HCT116 (cell line): ENCODE data around the gene ADARB2. TPM values are rescaled to one million over a fixed set of nuclear protein-coding genes. Genes with fewer than 3 reads are reported as not detected.

ENCODE experiments used
- ATAC-seq: fragments of 200-7000 bp; cut with Tn5 transposase; 2 replicates; pipeline ENCODE4 v1.9.1; 2020; ENCODE audit warnings: mild to moderate bottlenecking, moderate library complexity
- BruUV-seq: library from RNA; stranded (reverse); fragments of 400-500 nt; replicated peaks from 2 replicates; lab custom pipeline; 2021; lab: Mats Ljungman, UMichigan
- CTCF ChIA-PET: fragments of 300-600 bp; sonication (Branson Sonifier 250); formaldehyde crosslinking; loops from one replicate; lab custom pipeline; 2021; ENCODE audit warnings: antibody characterized with exemption; lab: Charles Lee
- POLR2A ChIA-PET: fragments of 300-600, 350-600 bp; sonication (Branson Sonifier 250); formaldehyde crosslinking; loops from one replicate; lab custom pipeline; 2021; ENCODE audit warnings: antibody characterized with exemption; lab: Charles Lee
- RAD21 ChIA-PET, 2 experiments: fragments of 300-600 bp; sonication (Branson Sonifier 250); formaldehyde crosslinking; loops; one replicate each; lab custom pipeline; 2023; ENCODE audit warnings: low total read pairs in 2 of 2; ENCODE audit not compliant: uncharacterized antibody in 2 of 2, unreplicated experiment in 2 of 2, low non-redundant PET in 1 of 2; lab: Charles Lee
- DNase-seq: peaks from one replicate; pipeline ENCODE4 v3.0.0-alpha.2; 2010; ENCODE audit warnings: low read depth, low spot score
- H2AFZ ChIP-seq: fragments of 200-600 bp; shearing (Covaris generic), sonication (generic); 2 replicates; pipeline ENCODE4 v1.6.1; 2017; ENCODE audit warnings: low read depth, mixed run types, mixed read lengths, antibody characterized with exemption, low read length; ENCODE audit not compliant: poor library complexity, severe bottlenecking
- H3K27ac ChIP-seq: 2 replicates; pipeline ENCODE4 v1.5.1; 2012; ENCODE audit warnings: low read depth, low read length
- H3K27me3 ChIP-seq: fragments of 200-600 bp; sonication (generic); 2 replicates; pipeline ENCODE4 v1.6.1; 2016; ENCODE audit warnings: mixed run types, low read length, mixed read lengths; ENCODE audit not compliant: insufficient read depth
- H3K36me3 ChIP-seq, 2 experiments: fragments of 200-500 bp in 1 of 2; fragments of 200-600 bp in 1 of 2; sonication (Bioruptor generic) in 1 of 2; sonication (generic) in 1 of 2; 2 replicates each; pipeline versions ENCODE4 v1.5.1 to v1.6.1; 2014 to 2016; ENCODE audit warnings: low read length in 2 of 2, inconsistent platforms in 1 of 2, mixed read lengths in 1 of 2, mixed run types in 1 of 2; ENCODE audit not compliant: insufficient read depth in 2 of 2, control insufficient read depth in 1 of 2
- H3K4me1 ChIP-seq, 2 experiments: fragments of 200-600 bp in 1 of 2; sonication (generic) in 1 of 2; 2 replicates each; pipeline versions ENCODE4 v1.5.1 to v1.6.1; 2012 to 2017; ENCODE audit warnings: low read length in 2 of 2, inconsistent platforms in 1 of 2, mild to moderate bottlenecking in 1 of 2, mixed read lengths in 1 of 2, mixed run types in 1 of 2, moderate library complexity in 1 of 2; ENCODE audit not compliant: insufficient read depth in 2 of 2, control insufficient read depth in 1 of 2
- H3K4me2 ChIP-seq: fragments of 200-600 bp; sonication (generic); 2 replicates; pipeline ENCODE4 v1.6.1; 2017; ENCODE audit warnings: mixed run types, low read length, mixed read lengths
- H3K4me3 ChIP-seq, 2 experiments: fragments of 200-600 bp in 1 of 2; sonication (generic) in 1 of 2; replicated peaks in 1 of 2; 2 replicates each; pipeline ENCODE4 v1.5.1; 2011 to 2016; ENCODE audit warnings: low read length in 2 of 2, control low read depth in 1 of 2, low read depth in 1 of 2, mild to moderate bottlenecking in 1 of 2, mixed read lengths in 1 of 2, mixed run types in 1 of 2
- H3K79me2 ChIP-seq: fragments of 200-600 bp; sonication (generic); 2 replicates; pipeline ENCODE4 v1.6.1; 2017; ENCODE audit warnings: mild to moderate bottlenecking, mixed run types, low read length, moderate library complexity, mixed read lengths; ENCODE audit not compliant: insufficient read depth
- H3K9ac ChIP-seq: fragments of 200-600 bp; sonication (generic); 2 replicates; pipeline ENCODE4 v1.6.1; 2016; ENCODE audit warnings: low read length, mixed read lengths
- H3K9me2 ChIP-seq: fragments of 200-600 bp; sonication (generic), shearing (Covaris generic); 2 replicates; pipeline ENCODE4 v1.6.1; 2017; ENCODE audit warnings: mixed run types, mild to moderate bottlenecking, moderate library complexity; ENCODE audit not compliant: insufficient read depth
- H3K9me3 ChIP-seq, 2 experiments: fragments of 200-500 bp in 1 of 2; fragments of 200-600 bp in 1 of 2; sonication (Bioruptor generic) in 1 of 2; sonication (generic) in 1 of 2; 2 replicates each; pipeline ENCODE4 v1.6.1; 2014 to 2017; ENCODE audit warnings: low read length in 2 of 2, mixed read lengths in 2 of 2, inconsistent platforms in 1 of 2, low read depth in 1 of 2, mild to moderate bottlenecking in 1 of 2, mixed run types in 1 of 2, moderate library complexity in 1 of 2; ENCODE audit not compliant: control insufficient read depth in 1 of 2, insufficient read depth in 1 of 2
- H4K20me1 ChIP-seq: fragments of 200-600 bp; sonication (generic), shearing (Covaris generic); 2 replicates; pipeline ENCODE4 v1.6.1; 2017; ENCODE audit warnings: mixed run types, mild to moderate bottlenecking, moderate library complexity; ENCODE audit not compliant: insufficient read depth
- ATF3 ChIP-seq: IDR thresholded peaks from 2 replicates; pipeline ENCODE4 v1.6.1; 2012
- CBX3 ChIP-seq: IDR thresholded peaks from 2 replicates; pipeline ENCODE4 v1.6.1; 2012; ENCODE audit warnings: low read depth
- CEBPB ChIP-seq: IDR thresholded peaks from 2 replicates; pipeline ENCODE4 v1.6.1; 2012; ENCODE audit warnings: low read depth
- CTCF ChIP-seq, 3 experiments: fragments of 200-600 bp in 1 of 3; sonication (generic) in 1 of 3; IDR thresholded peaks in 2 of 3; conservative IDR thresholded peaks in 1 of 3; 2 replicates each; pipeline ENCODE4 v1.5.1; 2012 to 2017; ENCODE audit warnings: low read depth in 2 of 3, low read length in 2 of 3, antibody characterized with exemption in 1 of 3, borderline replicate concordance in 1 of 3, control low read depth in 1 of 3, mild to moderate bottlenecking in 1 of 3, mixed read lengths in 1 of 3, mixed run types in 1 of 3, moderate library complexity in 1 of 3; ENCODE audit not compliant: insufficient read depth in 1 of 3
- EGR1 ChIP-seq: IDR thresholded peaks from 2 replicates; pipeline ENCODE4 v1.6.1; 2012; ENCODE audit warnings: low read depth
- EZH2 ChIP-seq: fragments of 200-600 bp; sonication (generic); IDR thresholded peaks from 2 replicates; pipeline ENCODE4 v1.6.1; 2017; ENCODE audit warnings: antibody characterized with exemption, mixed run types
- JUND ChIP-seq: IDR thresholded peaks from 2 replicates; pipeline ENCODE4 v1.6.1; 2012
- MAX ChIP-seq: IDR thresholded peaks from 2 replicates; pipeline ENCODE4 v1.6.1; 2012
- POLR2AphosphoS5 ChIP-seq: IDR thresholded peaks from 2 replicates; pipeline ENCODE4 v1.6.1; 2011; ENCODE audit warnings: mild to moderate bottlenecking, low read depth, low read length, moderate library complexity
- RAD21 ChIP-seq: IDR thresholded peaks from 2 replicates; pipeline ENCODE4 v1.6.1; 2012; ENCODE audit warnings: low read depth, mild to moderate bottlenecking
- REST ChIP-seq: IDR thresholded peaks from 2 replicates; pipeline ENCODE4 v1.6.1; 2012; ENCODE audit warnings: low read depth
- SIN3A ChIP-seq: IDR thresholded peaks from 2 replicates; pipeline ENCODE4 v1.6.1; 2012; ENCODE audit warnings: low read depth
- SP1 ChIP-seq: IDR thresholded peaks from 2 replicates; pipeline ENCODE4 v1.6.1; 2012; ENCODE audit warnings: low read depth
- SRF ChIP-seq: IDR thresholded peaks from 2 replicates; pipeline ENCODE4 v1.6.1; 2012; ENCODE audit warnings: low read depth
- YY1 ChIP-seq: IDR thresholded peaks from 2 replicates; pipeline ENCODE4 v1.6.1; 2011; ENCODE audit warnings: low read length, low read depth, moderate library complexity, mild to moderate bottlenecking; ENCODE audit not compliant: insufficient replicate concordance; ENCODE audit errors: extremely low read depth
- ZBTB33 ChIP-seq: IDR thresholded peaks from 2 replicates; pipeline ENCODE4 v1.6.1; 2011; ENCODE audit warnings: mild to moderate bottlenecking, low read length, moderate library complexity; ENCODE audit not compliant: insufficient replicate concordance; ENCODE audit errors: extremely low read depth
- ZFX ChIP-seq: fragments of 450-650 bp; IDR thresholded peaks from 2 replicates; pipeline ENCODE4 v1.6.1; 2017
- ZNF274 ChIP-seq: fragments of 200-500 bp; sonication (Bioruptor generic); IDR thresholded peaks from 2 replicates; pipeline ENCODE4 v1.6.1; 2014; ENCODE audit warnings: mild to moderate bottlenecking, low read depth, low read length, inconsistent platforms
- intact Hi-C: fragments of 100-400 bp; cut with micrococcal nuclease; formaldehyde crosslinking; loops from 2 replicates; pipeline ENCODE4 v1.10.0; 2022
- total RNA-seq: library from RNA; stranded (reverse); gene quantifications from one replicate; pipeline ENCODE4 v1.2.1, GENCODE V29; 2021; ENCODE audit not compliant: unreplicated experiment

The ADARB2 gene
- total RNA-seq, 1 experiment from 2014 or later: not detected

GRCh38 chr10:1744524-1744923 is 7.2 kb upstream of the ADARB2 start (continued):
- TF ChIP-seq MAX (no peak), ZBTB33 (no peak), YY1 (no peak), SRF (no peak), CEBPB (no peak), ATF3 (no peak), SP1 (no peak), ZFX (no peak), JUND (no peak)

- H3K9me2 ChIP-seq: no peaks in the 10 kb centered on the region
- BruUV-seq: no TSS peak
- H3K4me1 ChIP-seq: no peaks in the 10 kb centered on the region
- H4K20me1 ChIP-seq: no peaks in the 10 kb centered on the region
- no peak overlapping the region for H3K4me2 ChIP-seq
- no peaks in the 10 kb centered on the region for H3K79me2 ChIP-seq
- POLR2A ChIA-PET: no interaction called here
- no peak overlapping the region for H3K9ac ChIP-seq
- H3K27ac ChIP-seq: no peak overlapping the region
- RAD21 ChIA-PET: no interaction called here
- H2AFZ ChIP-seq: no peak overlapping the region
- no peaks in the 10 kb centered on the region for H3K36me3 ChIP-seq
- H3K9me3 ChIP-seq: peaks cover 0 to 21% of the 10 kb centered on the region in 2 experiments; a peak in 1 of 4 replicates
- DNase-seq (no peak), ATAC-seq (no peak)
- H3K4me3 ChIP-seq: no peak overlapping the region
- intact Hi-C loops: no loop called here
- no peaks in the 10 kb centered on the region for H3K27me3 ChIP-seq
- CTCF ChIA-PET: no interaction called here
- no peak for TF ChIP-seq POLR2AphosphoS5
- TF ChIP-seq CBX3: no peak
- no peak for TF ChIP-seq REST
- TF ChIP-seq EGR1: no peak
- TF ChIP-seq EZH2: no peak
- TF ChIP-seq RAD21: no peak
- no peak for TF ChIP-seq JUND
- no peak for TF ChIP-seq YY1
- TF ChIP-seq SIN3A: no peak
- no peak for TF ChIP-seq ATF3
- TF ChIP-seq SP1: no peak
- TF ChIP-seq CTCF (IDR thresholded peaks at IDR 0.05 in 2 of 3, conservative IDR thresholded peaks at IDR 0.05 in 1 of 3; ENCODE audit: borderline replicate concordance in 1 of 3, insufficient read depth in 1 of 3, low read depth in 2 of 3, low read length in 2 of 3): no peak
- no peak for TF ChIP-seq ZFX
- no peak for TF ChIP-seq ZNF274
Measured at GRCh38 chr10:1743141-1743540, 5.8 kb upstream of the ADARB2 start.
